Heart right ventricle (tissue), 16 donors: ENCODE measurements around the gene MINK1. TPM values are rescaled to one million over a fixed set of nuclear protein-coding genes. Genes with fewer than 3 reads are reported as not detected.

Experiments used
- ATAC-seq, 8 donors: fragments of 200-7000 bp; cut with Tn5 transposase; one replicate each; pipeline ENCODE4 v1.9.1; 2020; ENCODE audit warnings: mild to moderate bottlenecking in 8 of 8, moderate library complexity in 8 of 8, moderate number of reproducible peaks in 1 of 8
- DNase-seq, 2 donors: peaks; one replicate each; pipeline ENCODE4 v3.0.0-alpha.2; 2020
- H3K27ac ChIP-seq, 10 donors: fragments of 200-600 bp; sonication (generic) in 2 of 10; one replicate each; pipeline versions ENCODE4 v1.5.0 to v1.8.0; 2020 to 2022; ENCODE audit warnings: mild to moderate bottlenecking in 3 of 10
- H3K27me3 ChIP-seq, 7 donors: fragments of 200-600 bp; one replicate each; pipeline ENCODE4 v1.8.0; 2021 to 2022; ENCODE audit warnings: mild to moderate bottlenecking in 2 of 7
- H3K36me3 ChIP-seq, 9 donors: fragments of 200-600 bp; sonication (generic) in 1 of 9; one replicate each; pipeline versions ENCODE4 v1.5.0 to v1.8.0; 2020 to 2022; ENCODE audit warnings: mild to moderate bottlenecking in 2 of 9
- H3K4me1 ChIP-seq, 9 donors: fragments of 200-600 bp; sonication (generic) in 1 of 9; one replicate each; pipeline versions ENCODE4 v1.5.0 to v1.8.0; 2020 to 2022; ENCODE audit warnings: mild to moderate bottlenecking in 4 of 9
- H3K4me3 ChIP-seq, 10 donors: fragments of 200-600 bp; sonication (generic) in 2 of 10; one replicate each; pipeline versions ENCODE4 v1.5.0 to v1.8.0; 2020 to 2022; ENCODE audit warnings: mild to moderate bottlenecking in 7 of 10, moderate library complexity in 2 of 10
- H3K9me3 ChIP-seq, 11 donors: fragments of 200-600 bp in 10 of 11; sonication (generic) in 2 of 11; one replicate each; pipeline versions ENCODE4 v1.5.0 to v1.8.0; 2013 to 2022; ENCODE audit warnings: mild to moderate bottlenecking in 2 of 11, control low read depth in 1 of 11, moderate library complexity in 1 of 11
- CTCF ChIP-seq, 9 donors: fragments of 200-600 bp; sonication (generic) in 2 of 9; IDR thresholded peaks; one replicate each; pipeline versions ENCODE4 v1.5.0 to v1.8.0; 2021 to 2022; ENCODE audit warnings: antibody characterized with exemption in 9 of 9, mild to moderate bottlenecking in 5 of 9, moderate library complexity in 1 of 9
- WGBS, 2 donors: extraction: QIAGEN DNeasy Blood & Tissue Kit; methylation state at CpG; one replicate each; pipeline ENCODE4 v1.1.7; 2013; ENCODE audit warnings: inconsistent platforms in 1 of 2; 5-methylcytosine and 5-hydroxymethylcytosine counted together
- intact Hi-C, 10 donors: fragments of 100-400 bp; cut with DNase I; formaldehyde crosslinking; loops; one replicate each; pipeline versions ENCODE4 v1.11.1 to v1.14.2; 2022
- long read RNA-seq, 3 donors: library from polyadenylated mRNA; unstranded; transcript quantifications; one replicate each; pipeline ENCODE4 v2.0.0, GENCODE V29; 2020 to 2021
- polyA plus RNA-seq, 2 donors: library from polyadenylated mRNA; stranded (reverse); fragments of 200-250 nt; gene quantifications; one replicate each; pipeline ENCODE4 v1.2.3, GENCODE V29; 2013
- total RNA-seq, 10 donors: library from RNA; stranded (reverse); fragmentation: NEBNext Ultra II Directional in 3 of 10; extraction: Animal tissue kit (Norgen Biotek cat#: 25700) in 3 of 10; gene quantifications; one replicate each; pipeline versions ENCODE4 v1.2.1 to v1.2.4, GENCODE V29; 2021 to 2023
- donor health status: Arrhythmogenic right ventricular cardiomyopathy.
- donor health status: ischemic (EF 13 %, LVEDD 7.1; RV severe dilation, severe dysfunction).
- donor health status: healthy with polysubstance abuse.
- donor health status: DM: no; HTN: yes; CAD: no.
- donor health status: DM: no; HTN: no; CAD: no.
- donor health status: ischemic (EF 25% LVEDD 6.9; RV normal size, moderate dysfunction).
- donor health status: ischemic (EF 25% LVEDD 5.7; RV mildly dilated, moderate dysfunction).
- donor health status: healthy.
- donor health status: DM: yes; HTN: yes; CAD: no.
- donor health status: Ischemic cardiomyopathy.
- donor health status: ischemic (EF 35%, LVEDD 5.7; RV mildly dilated, moderate dysfunction).
- donor health status: nonischemic (EF 11% LVEDD 7.7; RV severe dilation, severe dysfunction).
- donor health status: DM: yes; HTN: yes; CAD: no.
- donor health status: PGD.
- donor health status: ischemic (EF 29% LVEDD 5.4; RV normal size, mild dysfunction).
- donor health status: nonischemic (EF 23%, LVEDD 6.1; RV moderate dilation, normal function).

The MINK1 gene
- 10 to 100 TPM; 26.4 to 54.1 (median 33.5) TPM for total RNA-seq
- 10 to 100 TPM; 17.3 to 52.3 TPM for polyA plus RNA-seq
- long read RNA-seq, donor 1, partial matches to known transcripts: 2 of 13 reads
- long read RNA-seq, donor 1, other reads (novel, unspliced or antisense): 11 of 13 reads
- long read RNA-seq, donor 2, partial matches to known transcripts: 9 of 18 reads
- long read RNA-seq, donor 2, other reads (novel, unspliced or antisense): 9 of 18 reads
- long read RNA-seq, donor 3, partial matches to known transcripts: 17 of 28 reads
- long read RNA-seq, donor 3, other reads (novel, unspliced or antisense): 11 of 28 reads

GRCh38 chr17:4833178-4833940 is at the start of gene MINK1:
MINK1 (plus strand) TSS chr17:4833340; CDS start chr17:4833584, 244 bp downstream.
- TF ChIP-seq CTCF (IDR thresholded peaks at IDR 0.05): no peak
- no peaks in the 10 kb centered on the region for H3K27me3 ChIP-seq
- peak; percentile 96 to 98 (median 97) for ATAC-seq
- no peaks in the 10 kb centered on the region for H3K9me3 ChIP-seq
- peak within 1 kb of the TSS; percentile 64 to 97 (median 92) for H3K27ac ChIP-seq
- H3K4me1 ChIP-seq: peaks cover 10 to 49% (median 46%) of the 10 kb centered on the region in 9 donors
- H3K4me3 ChIP-seq: peak within 1 kb of the TSS; percentile 67 to 99 (median 90)
- peaks cover 0 to 7% (median 0%) of the 10 kb centered on the region in 9 donors for H3K36me3 ChIP-seq
- intact Hi-C loops: loop anchor here in 4 of 10 donors (2.0 to 10.0 kb wide), 2 partner anchors 43 to 51 kb away; no protein-coding TSS in a partner anchor
- DNase-seq: peak; percentile 85 to 93
- 0 to 1% methylated on average over 63 to 91 of the region's 91 CpGs for WGBS, 2 donors

GRCh38 chr17:4785311-4786105 is 47.6 kb upstream of the MINK1 start:
- Histone ChIP-seq H3K4me3 (peak overlapping the region in 9 of 10 donors; percentile 23 to 55 (median 40)), H3K27me3 (peaks cover 0 to 85% (median 54%) of the 10 kb centered on the region in 7 donors), H3K27ac (peak overlapping the region in 4 of 10 donors; percentile 41 to 50 (median 43)), H3K4me1 (peaks cover 16 to 46% (median 44%) of the 10 kb centered on the region in 9 donors), H3K36me3 (no peaks in the 10 kb centered on the region), H3K9me3 (no peaks in the 10 kb centered on the region)
- DNase-seq: no peak
- ATAC-seq: no peak
- intact Hi-C loops: loop anchor here in 9 of 10 donors (2.0 to 10.0 kb wide), 7 partner anchors 43 to 117 kb away; partner anchors contain the start of genes MED11 (in 6 of the 9), ARRB2 (in 2 of the 9), CXCL16 (in 2 of the 9) and ZMYND15 (in 2 of the 9)
- 9 to 11% methylated on average over 61 of the region's 61 CpGs for WGBS, 2 donors
- TF ChIP-seq CTCF (IDR thresholded peaks at IDR 0.05): no peak

GRCh38 chr17:4786106-4786511 is 47.0 kb upstream of the MINK1 start, which contains the start of gene VMO1:
VMO1 (minus strand) TSS chr17:4786364; CDS start chr17:4786352, 12 bp downstream.
- H3K36me3 ChIP-seq: no peaks in the 10 kb centered on the region
- peak in 1 of 2 donors; percentile 32 for DNase-seq
- peak in 4 of 8 donors; percentile 12 to 24 (median 18) for ATAC-seq
- peak within 1 kb of the TSS in 9 of 10 donors; percentile 23 to 55 (median 40) for H3K4me3 ChIP-seq
- peak within 1 kb of the TSS in 5 of 10 donors; percentile 10 to 50 (median 42) for H3K27ac ChIP-seq
- intact Hi-C loops: loop anchor here in 9 of 10 donors (2.0 to 10.0 kb wide), 7 partner anchors 44 to 116 kb away; partner anchors contain the start of genes MED11 (in 6 of the 9), ARRB2 (in 2 of the 9), CXCL16 (in 2 of the 9) and ZMYND15 (in 2 of the 9)
- H3K27me3 ChIP-seq: peaks cover 0 to 79% (median 48%) of the 10 kb centered on the region in 7 donors
- peaks cover 16 to 50% (median 44%) of the 10 kb centered on the region in 9 donors for H3K4me1 ChIP-seq
- no peaks in the 10 kb centered on the region for H3K9me3 ChIP-seq
- TF ChIP-seq CTCF (IDR thresholded peaks at IDR 0.05): no peak
- 3 to 5% methylated on average over 24 of the region's 24 CpGs for WGBS, 2 donors
